ENCODE data around the gene RBBP6. TPM values are rescaled to one million over a fixed set of nuclear protein-coding genes. Genes with fewer than 3 reads are reported as not detected.

Gene RBBP6
- total and polyA plus RNA-seq, 2 donors (not counting 3 experiments of a cell fraction or from before 2014, with no cell fraction given), result 16.8 to 52.1 TPM

DNA sequence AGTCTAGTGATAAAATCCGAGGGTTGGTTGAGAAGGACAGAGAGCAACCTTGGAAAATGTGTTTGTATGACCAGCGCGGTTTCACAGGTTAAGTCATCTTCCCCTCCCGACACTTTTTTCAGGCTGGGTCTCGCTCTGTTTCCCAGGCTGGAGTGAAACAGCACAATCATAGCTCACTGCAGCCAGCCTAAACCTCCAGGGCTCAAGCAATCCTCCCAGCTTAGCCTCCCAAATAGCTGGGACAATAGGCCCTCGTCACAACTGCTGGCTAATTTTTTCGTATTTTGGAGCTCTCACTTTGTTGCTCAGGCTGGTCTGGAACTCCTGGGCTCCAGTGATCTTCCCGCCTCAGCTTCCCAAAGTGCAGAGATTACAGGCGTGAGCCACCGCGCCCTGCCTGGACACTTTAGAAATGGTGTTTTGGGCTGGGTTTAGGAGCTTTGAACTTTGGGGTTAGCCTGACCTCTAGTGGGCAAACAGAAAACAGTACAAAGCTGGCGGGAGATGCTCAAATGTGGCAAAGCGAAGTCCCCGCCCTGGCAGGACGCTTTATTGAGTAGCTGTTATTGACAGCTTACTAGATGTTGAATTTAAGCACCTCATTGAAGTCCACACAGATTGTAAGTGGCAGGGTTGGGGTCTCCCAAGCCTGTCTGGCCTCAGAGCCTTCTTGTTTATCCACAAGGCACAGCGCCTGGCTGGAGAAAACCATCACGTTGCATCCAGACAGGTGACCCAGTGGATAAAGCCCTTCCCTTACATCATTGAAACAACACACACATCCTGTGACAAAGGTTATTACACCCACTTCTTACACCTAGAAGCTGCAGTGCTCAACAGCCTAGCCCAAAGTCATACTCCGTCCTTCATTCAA is 34.7 kb upstream of the RBBP6 start:
- H3K4me3 ChIP-seq (replicated peaks in 1 of 3; ENCODE audit: insufficient read depth in 1 of 3, low read depth in 1 of 3, low read length in 3 of 3), result no peak overlapping the region

More for the DNA sequence above, 34.7 kb upstream of the RBBP6 start:
- TF ChIP-seq, protein P1, sequence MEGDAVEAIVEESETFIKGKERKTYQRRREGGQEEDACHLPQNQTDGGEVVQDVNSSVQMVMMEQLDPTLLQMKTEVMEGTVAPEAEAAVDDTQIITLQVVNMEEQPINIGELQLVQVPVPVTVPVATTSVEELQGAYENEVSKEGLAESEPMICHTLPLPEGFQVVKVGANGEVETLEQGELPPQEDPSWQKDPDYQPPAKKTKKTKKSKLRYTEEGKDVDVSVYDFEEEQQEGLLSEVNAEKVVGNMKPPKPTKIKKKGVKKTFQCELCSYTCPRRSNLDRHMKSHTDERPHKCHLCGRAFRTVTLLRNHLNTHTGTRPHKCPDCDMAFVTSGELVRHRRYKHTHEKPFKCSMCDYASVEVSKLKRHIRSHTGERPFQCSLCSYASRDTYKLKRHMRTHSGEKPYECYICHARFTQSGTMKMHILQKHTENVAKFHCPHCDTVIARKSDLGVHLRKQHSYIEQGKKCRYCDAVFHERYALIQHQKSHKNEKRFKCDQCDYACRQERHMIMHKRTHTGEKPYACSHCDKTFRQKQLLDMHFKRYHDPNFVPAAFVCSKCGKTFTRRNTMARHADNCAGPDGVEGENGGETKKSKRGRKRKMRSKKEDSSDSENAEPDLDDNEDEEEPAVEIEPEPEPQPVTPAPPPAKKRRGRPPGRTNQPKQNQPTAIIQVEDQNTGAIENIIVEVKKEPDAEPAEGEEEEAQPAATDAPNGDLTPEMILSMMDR (IDR thresholded peaks at IDR 0.05; ENCODE audit: extremely low read depth in 1 of 2, insufficient read depth in 1 of 2, low read depth in 1 of 2, low read length in 2 of 2), result peak; percentile 70 to 73
- TF ChIP-seq GATA2 (IDR thresholded peaks at IDR 0.05; ENCODE audit: insufficient read depth, insufficient read length, low read depth, low read length) (no peak), POLR2AphosphoS5 (IDR thresholded peaks at IDR 0.05; ENCODE audit: insufficient read depth, low read depth, low read length) (no peak), EZH2 (IDR thresholded peaks at IDR 0.05; ENCODE audit: borderline replicate concordance, low read depth, low read length, severe bottlenecking) (no peak), FOS (IDR thresholded peaks at IDR 0.05; ENCODE audit: borderline replicate concordance, insufficient read depth, low read length) (no peak), MYC (IDR thresholded peaks at IDR 0.05; ENCODE audit: low read depth, low read length) (no peak)
- TF ChIP-seq, protein P2, sequence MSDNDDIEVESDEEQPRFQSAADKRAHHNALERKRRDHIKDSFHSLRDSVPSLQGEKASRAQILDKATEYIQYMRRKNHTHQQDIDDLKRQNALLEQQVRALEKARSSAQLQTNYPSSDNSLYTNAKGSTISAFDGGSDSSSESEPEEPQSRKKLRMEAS (IDR thresholded peaks at IDR 0.05; ENCODE audit: insufficient read depth, insufficient read length), result no peak
- H3K4me2 ChIP-seq (ENCODE audit: insufficient read depth, low read length), result no peak overlapping the region
- ChIA-PET POLR2A (no interaction called here), CTCF (interaction anchor here (0.7 to 5.7 kb wide), 35 partner anchors 9 to 836 kb away, joined by 3 to 170 read pairs (median 5); partner anchors contain the start of genes CACNG3 and PRKCB)
- H3K9me1 ChIP-seq (replicated peaks; ENCODE audit: control insufficient read depth, extremely low read depth, insufficient read depth, low read length), result no peaks in the 10 kb centered on the region
- DNase-seq (ENCODE audit: low read depth, low spot score) (peak; percentile 67), FAIRE-seq (peak; percentile 95)
- H2AFZ ChIP-seq (ENCODE audit: low read depth, low read length), result no peak overlapping the region
- intact Hi-C loops (cut with micrococcal nuclease) (loop anchor here (1.0 kb wide), 4 partner anchors 251 to 703 kb away; no protein-coding TSS in a partner anchor), dilution Hi-C loops (cut with MboI; ENCODE audit: extremely low pct_ligation_motif_present, low sequenced_read_pairs) (no loop called here)
- no TSS peak for BruUV-seq (replicated peaks)
- no peaks in the 10 kb centered on the region for H3K79me2 ChIP-seq (ENCODE audit: control insufficient read depth, insufficient read depth, low read length)
- H3K4me1 ChIP-seq (ENCODE audit: control insufficient read depth, extremely low read depth, insufficient read depth, low read length), result no peaks in the 10 kb centered on the region
- no peaks in the 10 kb centered on the region for H4K20me1 ChIP-seq (replicated peaks; ENCODE audit: control insufficient read depth, extremely low read depth, insufficient read depth, low read length)
- no peaks in the 10 kb centered on the region for H3K9me3 ChIP-seq (replicated peaks; ENCODE audit: control insufficient read depth, insufficient read depth, low read length)
- no peaks in the 10 kb centered on the region for H3K36me3 ChIP-seq (ENCODE audit: control insufficient read depth in 2 of 2, extremely low read depth in 1 of 2, insufficient read depth in 2 of 2, low read length in 2 of 2)
- no peak overlapping the region for H3K27ac ChIP-seq (ENCODE audit: insufficient read depth, low read depth, low read length)
- H3K9ac ChIP-seq (replicated peaks; ENCODE audit: extremely low read depth, insufficient read depth, low read length), result no peak overlapping the region
- H3K27me3 ChIP-seq (ENCODE audit: control insufficient read depth in 2 of 2, insufficient read depth in 2 of 2, low read length in 2 of 2), result peaks cover 0 to 3% of the 10 kb centered on the region in 2 experiments

Data from endothelial cell of umbilical vein (primary cell).